Esophagus squamous epithelium (tissue), 4 donors: Measurements from ENCODE around the gene ITLN1.

Experiments used
- POLR2A ChIP-seq, 4 donors: fragments of 450-650 bp; IDR thresholded peaks; one replicate each; pipeline ENCODE4 v1.6.1; 2017; ENCODE audit warnings: antibody characterized with exemption in 4 of 4, mild to moderate bottlenecking in 4 of 4, moderate library complexity in 3 of 4
- TF ChIP-seq, protein P1 (sequence below), 6 experiments: fragments of 450-650 bp in 4 of 6; fragments of 200-600 bp in 2 of 6; sonication (generic) in 2 of 6; IDR thresholded peaks; one replicate each; pipeline ENCODE4 v1.5.1; 2016 to 2019; ENCODE audit warnings: antibody characterized with exemption in 6 of 6, mild to moderate bottlenecking in 4 of 6, moderate library complexity in 4 of 6

DNA sequence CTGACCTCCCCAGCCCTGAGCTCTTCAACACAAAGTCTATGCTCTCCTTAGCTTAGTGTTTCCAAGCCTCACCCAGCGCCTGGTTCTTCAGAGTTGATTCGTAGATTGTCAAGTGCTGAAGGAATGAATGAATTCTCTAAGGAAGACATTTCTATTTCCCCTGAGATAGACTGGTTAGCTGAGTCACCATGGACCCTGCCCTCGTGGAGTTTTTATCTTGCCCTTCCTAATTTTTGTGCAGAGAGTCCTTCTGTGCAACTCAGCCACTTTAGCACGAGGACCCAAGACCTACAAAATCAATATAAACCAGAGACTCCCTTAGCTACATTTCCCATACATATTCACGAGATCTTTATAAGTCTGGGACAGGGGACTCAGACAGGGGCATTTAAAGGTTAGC is 19.6 kb downstream of the ITLN1 start:
- TF ChIP-seq, protein P1, sequence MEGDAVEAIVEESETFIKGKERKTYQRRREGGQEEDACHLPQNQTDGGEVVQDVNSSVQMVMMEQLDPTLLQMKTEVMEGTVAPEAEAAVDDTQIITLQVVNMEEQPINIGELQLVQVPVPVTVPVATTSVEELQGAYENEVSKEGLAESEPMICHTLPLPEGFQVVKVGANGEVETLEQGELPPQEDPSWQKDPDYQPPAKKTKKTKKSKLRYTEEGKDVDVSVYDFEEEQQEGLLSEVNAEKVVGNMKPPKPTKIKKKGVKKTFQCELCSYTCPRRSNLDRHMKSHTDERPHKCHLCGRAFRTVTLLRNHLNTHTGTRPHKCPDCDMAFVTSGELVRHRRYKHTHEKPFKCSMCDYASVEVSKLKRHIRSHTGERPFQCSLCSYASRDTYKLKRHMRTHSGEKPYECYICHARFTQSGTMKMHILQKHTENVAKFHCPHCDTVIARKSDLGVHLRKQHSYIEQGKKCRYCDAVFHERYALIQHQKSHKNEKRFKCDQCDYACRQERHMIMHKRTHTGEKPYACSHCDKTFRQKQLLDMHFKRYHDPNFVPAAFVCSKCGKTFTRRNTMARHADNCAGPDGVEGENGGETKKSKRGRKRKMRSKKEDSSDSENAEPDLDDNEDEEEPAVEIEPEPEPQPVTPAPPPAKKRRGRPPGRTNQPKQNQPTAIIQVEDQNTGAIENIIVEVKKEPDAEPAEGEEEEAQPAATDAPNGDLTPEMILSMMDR (IDR thresholded peaks at IDR 0.05), result no peak
- TF ChIP-seq POLR2A (IDR thresholded peaks at IDR 0.05), result no peak
